Stimulated activated CD4-positive, alpha-beta T cell treated with anti-CD3 and anti-CD28 coated beads, Interleukin-12 subunit alpha, Interleukin-12 subunit beta, amount 100 ng/mL, for 48 hours (primary cell): ENCODE data around the gene G6PC3.
"Not testable (repeated sequence)": the region's sequence is repeated elsewhere in the genome, so short reads cannot be mapped to it uniquely, and the experiment has no call there.

Experiments used
- DNase-seq, 3 donors: peaks; one replicate each; pipeline ENCODE4 v3.0.0-alpha.2; 2020; ENCODE audit warnings: low read depth in 2 of 3, low spot score in 1 of 3

G6PC3 gene

GRCh38 chr17:44105941-44106340 is 35.4 kb downstream of the G6PC3 start:
- no peak for DNase-seq

- no peak for DNase-seq
These were observed 36.3 kb downstream of the G6PC3 start for GRCh38 chr17:44106801-44107200.

- no peak for DNase-seq
These were observed 38.1 kb downstream of the G6PC3 start for GRCh38 chr17:44108440-44109311.

- DNase-seq = no peak
These were observed 38.7 kb downstream of the G6PC3 start for GRCh38 chr17:44109312-44109630.

GRCh38 chr17:44110011-44110686 is 39.6 kb downstream of the G6PC3 start:
- DNase-seq = no peak

- DNase-seq = peak; percentile 30 to 41 (median 32)
These were observed 40.5 kb downstream of the G6PC3 start for GRCh38 chr17:44110823-44111633.

GRCh38 chr17:44111777-44112176 is 41.2 kb downstream of the G6PC3 start:
- no peak for DNase-seq

- no peak for DNase-seq
These were observed 42.0 kb downstream of the G6PC3 start for GRCh38 chr17:44112284-44113280.

GRCh38 chr17:44113382-44113781 is 42.8 kb downstream of the G6PC3 start:
- DNase-seq = no peak

- DNase-seq = no peak
These were observed 43.6 kb downstream of the G6PC3 start for GRCh38 chr17:44113868-44114840.

GRCh38 chr17:44115585-44116415 is 45.3 kb downstream of the G6PC3 start:
- no peak for DNase-seq

GRCh38 chr17:44117351-44117750 is 46.8 kb downstream of the G6PC3 start:
- no peak for DNase-seq

- no peak for DNase-seq
These were observed 48.0 kb downstream of the G6PC3 start for GRCh38 chr17:44118427-44119050.

- DNase-seq = no peak
These were observed 48.5 kb downstream of the G6PC3 start for GRCh38 chr17:44119062-44119461.

GRCh38 chr17:44119798-44120197 is 49.3 kb downstream of the G6PC3 start:
- DNase-seq = no peak

GRCh38 chr17:44120281-44120680 is 49.7 kb downstream of the G6PC3 start:
- not testable (repeated sequence) for DNase-seq

- no peak for DNase-seq
These were observed 50.5 kb downstream of the G6PC3 start for GRCh38 chr17:44120851-44121605.
